ENCODE measurements around the gene SLC38A1. TPM values are rescaled to one million over a fixed set of nuclear protein-coding genes. Genes with fewer than 3 reads are reported as not detected.
A peak's percentile ranks its signal among the peaks of the same experiment; 100 is the strongest.
"Not testable (repeated sequence)": the region's sequence is repeated elsewhere in the genome, so short reads cannot be mapped to it uniquely, and the experiment has no call there.

The SLC38A1 gene
- total RNA-seq, 1 experiment from 2014 or later, result 95.8 TPM

DNA sequence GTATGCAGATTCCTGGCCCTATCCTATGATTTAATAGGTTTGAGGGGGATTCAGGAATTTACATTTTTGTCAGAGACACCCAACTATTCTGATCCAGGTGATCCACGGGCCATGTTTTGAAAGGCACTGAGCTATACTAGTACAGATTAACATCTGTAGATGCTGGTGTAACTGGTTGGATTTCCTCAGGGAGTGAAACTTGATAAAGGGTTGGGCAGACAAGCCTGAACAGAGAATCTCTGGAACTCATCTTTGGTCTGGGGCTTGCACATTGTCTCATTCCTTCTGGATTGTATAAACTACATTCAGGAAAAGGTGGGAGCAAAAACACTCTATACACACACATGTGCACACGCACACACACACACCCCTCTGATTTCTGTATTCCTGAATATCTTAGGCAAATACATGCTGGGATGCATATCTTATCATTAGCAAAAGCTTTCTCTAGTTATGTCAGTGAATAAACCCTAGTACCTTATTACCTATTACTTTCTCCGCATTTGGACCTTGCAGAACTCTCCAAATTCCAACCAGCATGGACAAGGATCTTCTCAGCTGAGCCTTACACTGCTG is 104.6 kb downstream of the SLC38A1 start:
- DNase-seq, result no peak
- no peaks in the 10 kb centered on the region; the same call in 1 of the 2 replicates for H3K27me3 ChIP-seq (ENCODE audit: control insufficient read depth, insufficient read depth, low read length)
- no peaks in the 10 kb centered on the region for H3K36me3 ChIP-seq (replicated peaks; ENCODE audit: control insufficient read depth, insufficient read depth, low read length)
- H3K4me3 ChIP-seq (ENCODE audit: insufficient read depth, low read depth, low read length), result no peak overlapping the region

DNA sequence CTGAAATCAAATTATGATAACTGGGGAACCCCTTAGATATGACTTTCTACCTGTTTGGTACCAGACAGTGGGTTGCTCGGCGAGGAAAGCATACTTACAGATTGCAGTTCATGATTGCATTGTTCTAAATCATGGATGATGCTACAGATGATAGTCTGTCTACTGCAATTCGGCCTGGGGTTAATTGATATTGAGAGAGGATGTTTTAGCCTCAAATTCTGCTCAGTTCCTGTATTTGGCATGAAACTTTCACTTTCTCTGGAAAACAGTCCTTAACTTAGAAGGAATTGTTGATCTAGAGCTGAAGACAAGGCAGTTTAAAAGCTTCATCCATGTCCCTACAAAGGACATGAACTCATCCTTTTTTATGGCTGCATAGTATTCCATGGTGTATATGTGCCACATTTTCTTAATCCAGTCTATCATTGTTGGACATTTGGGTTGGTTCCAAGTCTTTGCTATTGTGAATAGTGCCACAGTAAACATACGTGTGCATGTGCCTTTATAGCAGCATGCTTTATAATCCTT is 106.2 kb downstream of the SLC38A1 start:
- H3K27me3 ChIP-seq (ENCODE audit: control insufficient read depth, insufficient read depth, low read length); DNase-seq; H3K36me3 ChIP-seq (replicated peaks; ENCODE audit: control insufficient read depth, insufficient read depth, low read length); H3K4me3 ChIP-seq (ENCODE audit: insufficient read depth, low read depth, low read length): not testable (repeated sequence)

DNA sequence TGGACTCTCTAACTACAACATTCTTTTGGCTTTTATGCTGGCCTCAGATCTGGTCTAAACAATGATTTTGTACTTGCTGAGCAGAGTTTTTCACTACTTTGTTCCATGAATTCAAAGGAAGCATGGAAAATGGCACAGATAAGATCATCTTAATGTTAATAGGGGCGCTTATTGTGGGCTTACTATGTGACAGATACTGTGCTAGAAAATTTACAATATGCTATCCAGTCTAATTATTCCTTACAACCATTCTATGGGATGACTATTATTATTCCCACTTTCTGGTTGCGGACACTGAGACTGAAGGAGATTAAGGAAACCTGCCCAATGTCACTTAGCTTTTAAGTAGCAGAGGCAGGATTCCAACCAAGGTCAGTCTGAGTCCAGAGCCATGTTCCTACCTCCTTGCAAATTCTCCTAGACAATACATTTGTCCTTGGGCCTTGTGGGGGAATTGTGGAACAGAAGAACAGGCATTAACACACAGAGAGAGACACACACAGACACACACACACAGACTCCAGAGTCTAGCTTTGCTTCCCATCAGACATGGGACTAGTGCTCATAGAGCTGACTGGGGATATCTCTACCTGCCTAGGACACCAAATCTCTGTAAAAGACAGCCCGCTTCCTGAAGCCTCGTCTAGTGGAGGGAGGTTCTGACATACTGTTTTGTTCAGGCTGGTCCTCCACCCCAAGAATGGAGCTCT is 107.7 kb downstream of the SLC38A1 start:
- no peak for DNase-seq
- Histone ChIP-seq H3K27me3 (ENCODE audit: control insufficient read depth, insufficient read depth, low read length) (no peaks in the 10 kb centered on the region; the same call in 1 of the 2 replicates), H3K4me3 (ENCODE audit: insufficient read depth, low read depth, low read length) (no peak overlapping the region), H3K36me3 (replicated peaks; ENCODE audit: control insufficient read depth, insufficient read depth, low read length) (no peaks in the 10 kb centered on the region)

DNA sequence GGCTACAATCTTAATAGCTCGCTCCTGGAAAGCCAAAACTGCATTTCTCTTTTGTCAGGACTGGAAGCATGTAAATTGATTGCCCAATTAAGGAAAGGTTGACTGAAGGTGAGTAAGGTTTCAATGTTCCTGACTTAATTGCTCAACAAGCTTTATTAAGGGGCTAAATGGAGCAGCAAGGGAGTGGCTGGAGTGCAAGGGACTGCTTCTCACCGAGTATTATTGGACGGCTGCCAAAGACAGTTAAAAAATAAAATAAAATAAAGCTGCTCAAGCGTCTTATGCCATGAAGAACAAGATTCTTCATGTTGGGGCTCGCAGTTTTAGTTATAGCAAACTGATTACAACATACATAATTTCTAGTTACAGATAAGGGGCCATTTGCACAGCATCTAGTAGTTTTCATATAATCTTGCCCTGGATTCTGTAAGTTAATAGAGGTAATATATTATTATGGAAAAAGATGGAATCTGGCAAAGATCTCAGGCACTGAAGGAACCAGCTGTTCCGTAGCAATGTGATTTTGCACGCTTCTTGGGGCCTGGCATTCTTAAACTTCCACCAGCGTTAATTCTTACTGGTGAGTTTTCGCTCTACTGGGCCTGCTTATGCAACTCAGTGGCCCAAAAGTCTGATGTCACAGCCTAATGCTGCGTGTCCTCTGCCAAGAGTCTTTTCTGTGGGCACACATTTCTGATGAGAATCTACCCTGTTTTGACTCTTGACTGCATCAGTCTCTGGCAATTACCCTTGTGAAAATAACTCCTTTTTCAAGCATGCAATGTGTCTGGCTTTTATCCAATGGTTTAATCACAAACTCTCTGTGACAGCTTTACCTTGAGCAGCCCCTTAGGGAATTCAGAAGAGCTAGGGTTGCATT is 108.5 kb downstream of the SLC38A1 start:
- Histone ChIP-seq H3K36me3 (replicated peaks; ENCODE audit: control insufficient read depth, insufficient read depth, low read length) (no peaks in the 10 kb centered on the region), H3K27me3 (ENCODE audit: control insufficient read depth, insufficient read depth, low read length) (no peaks in the 10 kb centered on the region; the same call in 1 of the 2 replicates), H3K4me3 (ENCODE audit: insufficient read depth, low read depth, low read length) (no peak overlapping the region)
- no peak for DNase-seq

DNA sequence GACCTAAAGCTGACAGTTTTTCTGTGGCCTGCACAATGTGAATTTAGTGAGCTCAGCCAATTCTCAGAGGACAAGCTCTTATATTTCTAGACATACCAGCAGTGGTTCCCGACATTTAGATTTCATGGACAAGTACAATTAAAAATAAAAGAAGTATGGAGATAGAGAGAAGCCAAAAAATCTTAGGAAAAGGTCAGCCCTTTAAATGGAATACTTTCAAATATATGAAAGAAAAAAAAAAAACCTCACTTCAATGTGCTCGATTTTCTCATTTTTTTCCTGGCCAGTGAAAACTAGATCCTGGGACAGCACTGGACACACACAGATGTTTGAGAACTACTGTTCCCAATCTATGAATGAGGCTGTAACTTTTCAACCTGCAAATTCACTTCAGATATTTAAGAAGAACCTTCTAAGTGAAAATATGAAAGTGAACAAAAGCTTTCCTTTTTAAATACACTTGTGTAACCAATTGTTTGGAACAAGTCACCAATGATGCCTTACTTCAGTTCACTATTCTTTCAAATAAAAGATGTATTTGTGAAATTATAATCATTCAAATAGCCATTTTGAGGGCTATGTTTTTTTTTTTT is 109.4 kb downstream of the SLC38A1 start:
- Histone ChIP-seq H3K27me3 (ENCODE audit: control insufficient read depth, insufficient read depth, low read length) (no peaks in the 10 kb centered on the region), H3K4me3 (ENCODE audit: insufficient read depth, low read depth, low read length) (no peak overlapping the region), H3K36me3 (replicated peaks; ENCODE audit: control insufficient read depth, insufficient read depth, low read length) (no peaks in the 10 kb centered on the region)
- no peak for DNase-seq

DNA sequence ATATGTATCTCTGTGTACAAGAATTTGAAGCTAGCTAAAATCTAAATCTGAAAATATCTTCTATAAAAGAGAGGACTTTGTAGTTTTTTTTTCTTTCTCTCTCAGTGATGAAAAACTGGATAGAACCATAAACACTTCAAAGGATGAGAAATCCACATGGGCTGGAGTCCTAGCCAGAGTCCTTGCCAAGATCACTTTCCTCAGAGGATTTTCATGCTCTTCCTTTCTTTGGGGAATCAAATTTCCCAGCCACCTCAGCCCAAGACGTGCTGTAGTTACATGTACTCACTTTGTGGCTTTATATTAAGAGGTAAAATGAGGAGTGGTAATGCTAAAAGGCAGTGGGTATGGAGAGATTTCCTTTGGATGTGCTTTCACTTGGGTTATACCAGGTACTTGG is 110.3 kb downstream of the SLC38A1 start:
- no peak overlapping the region for H3K4me3 ChIP-seq (ENCODE audit: insufficient read depth, low read depth, low read length)
- no peaks in the 10 kb centered on the region for H3K27me3 ChIP-seq (ENCODE audit: control insufficient read depth, insufficient read depth, low read length)
- H3K36me3 ChIP-seq (replicated peaks; ENCODE audit: control insufficient read depth, insufficient read depth, low read length), result no peaks in the 10 kb centered on the region
- DNase-seq, result no peak

DNA sequence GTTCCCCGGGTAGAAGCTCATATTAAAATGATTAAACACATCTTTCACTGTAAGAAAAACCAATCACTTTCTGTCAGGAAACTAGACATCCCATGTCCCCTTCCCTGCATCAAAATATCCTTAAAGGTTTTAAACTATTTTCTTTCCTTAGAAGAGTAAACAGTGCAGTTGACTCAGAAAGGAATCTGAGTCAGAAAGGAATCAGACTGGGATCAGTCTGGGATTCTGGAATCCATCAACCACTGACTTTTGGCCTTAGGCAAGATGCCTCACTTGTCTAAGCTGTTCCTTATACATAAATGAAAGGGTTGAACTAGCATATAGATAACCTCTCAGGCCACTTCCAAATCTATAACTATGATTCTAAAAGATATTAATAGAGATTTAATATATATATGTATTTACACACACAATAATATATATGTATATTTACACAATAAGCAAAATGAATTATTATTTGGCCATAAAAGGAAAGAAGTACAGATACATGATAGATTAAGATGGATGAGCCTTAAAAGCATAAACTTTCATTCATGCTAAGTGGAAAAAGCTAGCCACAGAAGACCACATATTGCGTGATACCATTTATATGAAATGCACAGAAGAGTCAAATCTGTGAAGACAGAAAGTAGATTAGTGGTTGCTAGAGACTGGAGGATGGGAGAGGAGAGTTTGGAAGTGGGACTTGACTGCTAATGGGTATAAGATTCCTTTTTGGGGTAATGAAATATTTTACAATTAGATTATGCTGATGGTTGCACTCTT is 114.4 kb downstream of the SLC38A1 start:
- H3K4me3 ChIP-seq (ENCODE audit: insufficient read depth, low read depth, low read length), result no peak overlapping the region
- no peak for DNase-seq
- H3K27me3 ChIP-seq (ENCODE audit: control insufficient read depth, insufficient read depth, low read length), result no peaks in the 10 kb centered on the region
- no peaks in the 10 kb centered on the region for H3K36me3 ChIP-seq (replicated peaks; ENCODE audit: control insufficient read depth, insufficient read depth, low read length)

DNA sequence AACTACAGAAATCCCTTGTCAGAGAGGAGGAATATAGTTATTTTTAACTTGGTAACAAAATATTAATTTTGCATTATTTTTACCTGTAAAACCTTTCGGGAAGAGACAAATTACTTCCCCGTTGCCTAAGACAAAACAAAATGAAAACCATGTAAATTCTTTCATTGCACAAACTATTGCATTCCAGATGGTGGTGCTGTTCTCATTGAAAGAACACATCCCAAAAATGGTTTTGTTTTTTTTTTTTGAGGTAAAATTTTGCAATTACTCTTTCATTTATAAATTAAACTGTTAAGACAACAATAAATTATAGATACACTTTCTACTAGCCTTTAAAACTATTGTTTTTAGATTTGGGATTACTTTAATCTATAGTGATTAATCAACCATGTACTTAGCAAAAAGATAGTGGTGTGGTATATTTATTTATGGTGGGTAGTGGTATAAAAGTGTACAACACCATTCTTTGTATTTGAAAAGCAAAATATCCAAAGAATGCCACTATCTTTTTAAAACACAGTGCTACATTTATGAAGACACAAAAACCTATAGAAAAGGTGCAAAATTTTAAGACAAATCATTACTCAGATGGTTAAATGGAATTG is 115.5 kb downstream of the SLC38A1 start:
- Histone ChIP-seq H3K4me3 (ENCODE audit: insufficient read depth, low read depth, low read length) (no peak overlapping the region), H3K27me3 (ENCODE audit: control insufficient read depth, insufficient read depth, low read length) (no peaks in the 10 kb centered on the region), H3K36me3 (replicated peaks; ENCODE audit: control insufficient read depth, insufficient read depth, low read length) (no peaks in the 10 kb centered on the region)
- DNase-seq, result peak; percentile 1

DNA sequence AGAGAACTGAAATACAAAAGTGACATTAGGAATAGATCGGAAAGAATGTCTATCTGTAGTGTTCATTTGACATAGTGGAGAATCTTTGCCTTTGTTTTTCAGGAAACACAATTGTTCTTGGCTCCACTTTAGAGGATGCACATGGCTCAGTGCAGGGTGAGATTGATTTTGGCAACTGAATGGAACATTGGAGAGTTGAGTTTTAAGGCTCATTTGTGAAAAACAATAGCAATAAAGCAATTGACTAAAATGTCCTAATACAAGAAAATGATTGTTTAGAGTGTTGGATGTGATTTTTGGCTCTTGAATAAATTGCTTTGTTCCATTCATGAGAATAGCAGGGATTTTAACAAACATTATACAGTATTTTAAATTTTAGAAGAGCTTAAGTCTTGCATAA is 116.4 kb downstream of the SLC38A1 start:
- H3K27me3 ChIP-seq (ENCODE audit: control insufficient read depth, insufficient read depth, low read length), result no peaks in the 10 kb centered on the region
- no peak overlapping the region for H3K4me3 ChIP-seq (ENCODE audit: insufficient read depth, low read depth, low read length)
- H3K36me3 ChIP-seq (replicated peaks; ENCODE audit: control insufficient read depth, insufficient read depth, low read length), result no peaks in the 10 kb centered on the region
- no peak for DNase-seq

DNA sequence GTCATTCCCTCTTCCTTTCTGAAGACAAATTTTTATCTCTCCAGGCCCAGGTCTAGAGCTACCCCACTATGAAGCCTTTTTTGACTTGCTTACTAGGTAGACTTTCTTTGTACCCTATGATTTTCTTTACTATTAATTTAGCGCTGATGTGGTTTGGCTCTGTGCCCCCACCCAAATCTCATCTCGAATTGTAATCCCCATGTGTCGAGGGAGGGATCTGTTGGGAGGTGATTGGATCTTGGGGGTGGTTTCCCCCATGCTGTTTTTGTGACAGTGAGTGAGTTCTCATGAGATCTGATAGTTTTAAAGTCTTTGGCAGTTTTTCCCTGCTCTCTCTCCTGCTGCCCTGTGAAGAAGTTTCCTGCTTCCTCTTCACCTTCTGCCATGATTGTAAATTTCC is 118.1 kb downstream of the SLC38A1 start:
- DNase-seq, result no peak
- no peaks in the 10 kb centered on the region for H3K27me3 ChIP-seq (ENCODE audit: control insufficient read depth, insufficient read depth, low read length)
- no peaks in the 10 kb centered on the region for H3K36me3 ChIP-seq (replicated peaks; ENCODE audit: control insufficient read depth, insufficient read depth, low read length)
- no peak overlapping the region for H3K4me3 ChIP-seq (ENCODE audit: insufficient read depth, low read depth, low read length)

DNA sequence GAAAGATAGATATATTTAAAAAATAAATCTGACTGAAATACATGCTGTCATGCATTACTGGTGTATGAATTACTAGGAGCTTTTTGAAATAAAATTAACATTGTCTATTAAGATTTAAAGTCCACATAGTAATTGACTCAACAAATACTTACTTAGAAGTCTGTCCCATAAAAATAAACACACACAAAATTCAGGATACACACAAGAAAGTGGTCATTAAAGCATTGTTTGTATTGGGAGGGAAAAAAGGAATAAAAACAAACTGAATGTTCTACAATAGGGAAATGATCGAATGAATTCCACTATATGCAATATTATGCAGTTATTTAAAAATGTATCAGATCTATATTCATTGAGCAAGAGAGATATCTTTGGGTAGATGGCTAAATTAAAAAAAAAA is 118.9 kb downstream of the SLC38A1 start:
- no peaks in the 10 kb centered on the region for H3K36me3 ChIP-seq (replicated peaks; ENCODE audit: control insufficient read depth, insufficient read depth, low read length)
- no peak overlapping the region for H3K4me3 ChIP-seq (ENCODE audit: insufficient read depth, low read depth, low read length)
- no peak for DNase-seq
- H3K27me3 ChIP-seq (ENCODE audit: control insufficient read depth, insufficient read depth, low read length), result no peaks in the 10 kb centered on the region

DNA sequence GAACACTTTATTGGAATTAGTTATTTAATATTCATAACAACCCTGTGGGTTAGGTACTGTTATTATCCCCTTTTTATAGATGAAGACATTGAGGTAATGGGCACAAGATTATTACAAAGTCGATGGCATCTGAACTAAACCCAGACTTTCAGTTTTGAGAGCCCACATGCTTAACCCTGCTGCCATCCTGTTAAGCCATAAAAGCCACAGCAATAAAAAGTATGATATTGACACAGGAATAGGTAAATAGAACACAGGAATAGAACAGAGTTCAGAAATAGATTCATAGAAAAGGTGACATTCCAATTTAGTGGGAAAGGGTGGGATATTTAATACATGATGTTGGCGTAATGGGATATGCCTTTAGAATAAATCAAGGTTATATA is 119.8 kb downstream of the SLC38A1 start:
- DNase-seq, result no peak
- H3K27me3 ChIP-seq (ENCODE audit: control insufficient read depth, insufficient read depth, low read length), result no peaks in the 10 kb centered on the region
- no peak overlapping the region for H3K4me3 ChIP-seq (ENCODE audit: insufficient read depth, low read depth, low read length)
- H3K36me3 ChIP-seq (replicated peaks; ENCODE audit: control insufficient read depth, insufficient read depth, low read length), result no peaks in the 10 kb centered on the region

DNA sequence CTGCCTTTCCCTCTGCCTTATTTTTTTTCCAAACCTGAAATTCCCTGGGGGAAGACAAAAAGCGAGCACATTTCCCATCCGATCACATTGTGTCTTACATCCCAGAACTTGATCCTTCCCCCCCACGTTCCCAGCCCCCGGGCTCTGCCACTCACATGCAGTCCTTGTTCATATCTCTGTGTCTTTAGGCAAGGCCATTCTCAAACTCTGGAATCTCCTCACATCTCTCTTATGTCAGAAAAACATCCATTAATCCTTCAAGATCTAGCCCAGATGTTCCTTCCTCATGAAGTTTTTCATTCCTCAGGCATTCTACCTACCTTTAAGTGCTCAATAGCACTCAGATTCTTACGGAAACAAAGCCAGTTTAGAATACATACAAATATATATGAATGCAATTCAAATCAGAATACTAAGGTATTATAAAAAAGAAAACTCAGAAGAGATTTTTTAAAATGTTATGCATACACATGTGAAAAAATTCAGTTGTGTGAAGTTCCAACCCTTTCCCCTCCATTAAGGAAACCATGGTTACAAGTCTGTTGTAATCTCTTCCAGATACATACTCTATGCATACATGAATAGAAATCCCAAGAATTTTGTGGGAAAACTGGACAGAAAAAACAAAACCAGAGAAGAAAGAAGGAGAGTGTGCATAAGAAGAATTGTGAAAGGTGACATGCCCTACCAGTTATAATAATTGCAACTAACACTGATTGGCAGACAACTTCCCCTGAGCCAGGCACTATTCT is 120.3 kb downstream of the SLC38A1 start:
- no peak for DNase-seq
- no peaks in the 10 kb centered on the region for H3K27me3 ChIP-seq (ENCODE audit: control insufficient read depth, insufficient read depth, low read length)
- no peak overlapping the region for H3K4me3 ChIP-seq (ENCODE audit: insufficient read depth, low read depth, low read length)
- no peaks in the 10 kb centered on the region for H3K36me3 ChIP-seq (replicated peaks; ENCODE audit: control insufficient read depth, insufficient read depth, low read length)

All from H7 (cell line).